ENCODE measurements around the gene GID4.

GID4 gene

DNA sequence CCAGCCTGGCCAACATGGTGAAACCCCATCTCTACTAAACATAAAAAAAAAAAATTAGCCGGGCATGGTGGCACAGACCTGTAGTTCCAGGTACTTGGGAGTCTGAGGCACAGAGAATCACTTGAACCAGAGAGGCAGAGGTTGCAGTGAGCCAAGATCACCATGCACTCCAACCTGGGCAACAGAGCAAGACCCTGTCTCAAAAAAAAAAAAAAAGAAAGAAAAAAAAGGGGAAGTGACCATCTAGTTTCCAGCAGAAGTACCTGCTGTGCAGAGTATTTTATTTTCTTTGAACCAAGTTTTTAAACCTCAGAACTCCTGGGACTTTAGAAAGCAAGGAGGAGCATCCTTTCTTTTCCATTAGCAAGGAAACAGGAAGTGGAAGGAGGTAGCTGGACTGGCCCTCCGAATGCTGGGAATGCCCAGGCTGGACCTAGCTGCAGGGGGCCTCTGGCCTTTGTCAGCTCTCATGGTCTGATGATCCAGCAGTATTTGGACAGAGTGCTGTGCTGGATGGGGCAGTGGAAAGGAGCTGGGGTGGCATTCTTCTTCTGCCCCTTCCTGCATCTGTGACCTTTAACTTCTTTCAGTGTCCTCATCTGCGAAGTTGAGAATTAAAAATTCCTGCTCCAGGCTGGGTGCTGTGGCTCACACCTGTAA lies 6.6 kb downstream of the GID4 start:
- DNase-seq, result no peak

DNA sequence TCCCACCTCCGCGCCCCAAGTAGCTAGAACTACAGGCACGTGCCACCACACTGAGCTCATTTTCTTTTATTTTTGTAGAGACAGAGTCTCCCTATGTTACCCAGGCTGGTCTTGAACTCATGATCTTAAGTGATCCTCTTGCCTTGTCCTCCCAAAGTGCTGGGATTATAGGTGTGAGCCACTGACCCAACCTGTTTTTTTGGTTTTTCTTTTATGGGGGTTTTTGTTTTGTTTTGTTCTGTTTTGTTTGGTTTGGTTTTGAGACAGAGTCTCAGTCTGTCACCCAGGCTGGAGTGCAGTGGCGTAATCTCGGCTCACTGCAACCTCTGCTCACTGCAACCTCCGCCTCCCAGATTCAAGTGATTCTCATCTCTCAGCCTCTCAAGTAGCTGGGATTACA lies 16.4 kb downstream of the GID4 start:
- DNase-seq, result no peak

DNA sequence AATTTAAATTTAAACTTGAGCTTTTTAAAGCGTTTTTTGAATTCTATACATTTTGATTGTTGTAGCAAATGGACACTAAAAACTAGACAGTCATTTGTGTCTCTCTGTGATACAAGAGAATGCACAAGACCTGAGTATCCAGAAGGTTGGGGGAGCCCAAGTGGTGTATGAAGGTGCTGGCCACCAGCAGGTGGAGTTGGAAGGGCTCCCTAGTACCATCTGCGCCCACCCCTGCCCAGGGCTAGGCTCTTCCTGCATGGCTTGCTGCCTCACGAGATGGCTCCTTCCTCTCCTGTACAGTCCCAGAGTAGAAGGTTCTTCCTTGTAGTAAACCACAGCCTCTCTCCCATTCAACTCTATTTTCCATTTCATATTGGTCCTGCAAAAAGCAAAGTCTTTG lies 17.0 kb downstream of the GID4 start:
- no peak for DNase-seq

DNA sequence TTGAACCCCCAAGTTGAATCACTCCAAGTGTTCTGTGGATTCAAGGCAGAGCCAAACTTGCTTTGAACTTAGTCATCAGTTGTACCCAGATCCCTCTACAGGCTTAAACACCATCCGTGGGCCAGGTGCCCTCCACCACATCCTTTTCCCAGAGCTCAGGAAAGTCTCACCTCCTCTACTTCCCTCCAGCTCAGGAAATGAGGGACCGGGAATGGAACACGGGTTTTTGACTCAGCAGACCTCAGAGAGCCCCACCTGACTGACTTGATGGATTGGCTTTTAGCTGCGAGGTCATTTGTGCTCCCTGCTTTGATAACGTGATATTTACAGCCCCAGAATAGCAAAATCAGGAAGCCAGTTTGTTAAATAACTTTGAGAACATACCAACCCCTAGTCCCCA lies 20.1 kb downstream of the GID4 start:
- no peak for DNase-seq

DNA sequence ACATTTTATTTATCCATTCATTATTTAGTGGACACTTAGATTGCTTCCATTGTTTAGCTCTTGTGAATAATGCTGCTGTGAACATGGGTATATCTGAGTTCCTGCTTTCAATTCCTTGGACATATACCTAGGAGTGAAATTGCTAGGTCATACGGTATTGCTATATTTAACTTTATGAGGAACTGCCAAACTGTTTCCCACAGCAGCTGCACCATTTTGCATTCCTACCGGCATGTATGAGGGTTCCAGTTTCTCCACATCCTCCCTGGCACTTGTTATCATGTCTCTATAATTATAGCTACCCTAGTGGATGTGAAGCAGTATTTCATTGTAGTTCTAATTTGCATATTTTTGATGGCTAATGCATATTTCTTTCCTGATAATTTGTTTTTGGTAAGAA lies 24.8 kb downstream of the GID4 start:
- no peak for DNase-seq

DNA sequence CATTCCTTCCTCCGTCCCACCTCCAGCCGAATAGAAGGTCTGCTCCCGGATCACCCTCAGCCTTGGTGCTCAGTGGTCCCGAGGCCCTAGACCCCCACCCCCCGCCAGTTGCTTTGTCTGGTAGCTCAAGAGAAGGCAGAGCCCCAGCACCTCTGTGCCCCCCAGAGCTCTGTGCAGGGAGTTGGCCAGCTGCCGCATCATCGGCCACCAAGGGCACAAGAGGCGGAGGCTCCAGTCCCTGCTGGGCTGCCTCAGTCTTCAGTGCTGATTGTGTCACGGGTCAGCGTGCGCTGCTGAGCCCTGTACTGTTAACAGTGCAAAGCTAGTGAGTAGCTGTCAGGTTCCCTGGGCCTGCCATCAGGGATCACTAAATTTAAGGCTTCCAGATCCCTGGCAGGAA lies 26.3 kb downstream of the GID4 start:
- DNase-seq, result no peak

DNA sequence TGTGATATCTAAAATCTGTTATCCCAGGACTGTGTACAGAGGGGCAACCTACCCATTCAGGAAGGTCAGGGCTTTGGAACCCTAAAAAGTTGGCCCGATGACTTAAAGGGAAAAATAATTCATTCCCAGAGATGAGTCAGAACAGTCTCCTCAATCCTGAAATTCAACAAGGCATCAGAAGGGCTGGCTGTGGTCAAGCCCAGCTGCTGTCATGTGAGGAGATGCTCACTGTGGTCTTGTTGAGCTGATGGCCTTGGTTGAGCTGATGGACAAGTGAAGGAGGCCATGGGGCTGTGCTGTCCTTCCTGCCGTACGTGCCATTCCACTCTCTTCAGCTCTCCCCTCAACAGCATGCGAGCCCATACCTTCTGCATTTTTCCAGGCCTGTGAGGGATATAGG lies 27.7 kb downstream of the GID4 start:
- no peak for DNase-seq

DNA sequence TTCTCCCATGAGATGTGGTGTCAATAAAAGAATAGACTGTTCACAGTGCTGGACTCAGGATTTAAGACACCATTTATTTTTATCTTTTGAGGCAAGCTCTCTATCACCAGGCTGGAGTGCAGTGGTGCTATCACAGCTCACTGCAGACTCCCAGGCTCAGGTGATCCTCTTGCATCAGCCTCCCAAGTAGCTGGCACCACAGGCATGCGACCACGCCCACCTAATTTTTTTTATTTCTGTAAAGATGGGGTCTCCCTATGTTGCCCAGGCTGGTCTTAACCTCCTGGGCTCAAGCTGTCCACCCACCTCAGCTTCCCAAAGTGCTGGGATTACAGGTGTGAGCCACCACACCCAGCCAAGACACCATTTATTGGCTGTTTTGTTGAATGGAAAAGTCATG lies 29.9 kb downstream of the GID4 start:
- DNase-seq, result no peak

DNA sequence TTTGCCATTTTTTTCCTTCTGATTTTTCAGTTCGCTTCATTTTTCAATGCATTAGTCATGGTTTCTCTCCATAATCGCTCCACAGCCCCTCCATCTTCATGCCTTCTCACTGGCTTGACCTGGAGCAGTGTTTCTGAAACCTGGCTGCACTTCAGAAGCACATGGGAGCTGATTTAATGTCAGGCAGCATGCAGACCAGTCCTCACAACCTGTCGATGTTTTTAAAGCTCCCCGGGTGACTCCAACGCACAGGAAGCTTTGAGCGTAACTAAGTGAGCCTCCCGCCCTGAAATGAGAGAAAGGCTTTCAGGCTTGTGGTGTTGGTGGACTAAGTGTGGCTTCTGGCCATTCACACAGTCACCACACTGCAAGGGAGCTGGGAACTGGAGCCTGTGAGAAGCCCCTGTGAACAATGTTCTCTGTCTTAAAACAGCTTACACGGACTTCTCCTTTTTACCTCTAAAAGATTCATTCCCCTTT lies 31.7 kb downstream of the GID4 start:
- DNase-seq, result peak; percentile 35

DNA sequence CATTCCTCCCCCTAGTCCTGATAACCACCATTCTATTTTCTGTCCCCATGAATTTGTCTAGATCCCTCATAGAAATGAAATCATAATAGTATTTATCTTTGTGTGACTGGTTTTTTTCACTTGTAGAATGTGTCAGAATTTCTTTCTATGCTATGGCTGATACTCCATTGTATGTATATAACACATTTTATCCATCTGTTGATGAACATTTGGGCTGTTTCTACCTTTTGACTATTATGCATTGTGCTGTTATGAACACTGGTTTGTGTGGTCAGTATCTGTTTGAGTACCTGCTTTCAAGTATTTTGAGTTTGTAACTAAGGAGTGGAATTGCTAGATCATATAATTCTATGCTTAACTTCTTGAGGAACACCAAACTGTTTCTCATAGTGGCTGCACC lies 32.5 kb downstream of the GID4 start:
- no peak for DNase-seq

DNA sequence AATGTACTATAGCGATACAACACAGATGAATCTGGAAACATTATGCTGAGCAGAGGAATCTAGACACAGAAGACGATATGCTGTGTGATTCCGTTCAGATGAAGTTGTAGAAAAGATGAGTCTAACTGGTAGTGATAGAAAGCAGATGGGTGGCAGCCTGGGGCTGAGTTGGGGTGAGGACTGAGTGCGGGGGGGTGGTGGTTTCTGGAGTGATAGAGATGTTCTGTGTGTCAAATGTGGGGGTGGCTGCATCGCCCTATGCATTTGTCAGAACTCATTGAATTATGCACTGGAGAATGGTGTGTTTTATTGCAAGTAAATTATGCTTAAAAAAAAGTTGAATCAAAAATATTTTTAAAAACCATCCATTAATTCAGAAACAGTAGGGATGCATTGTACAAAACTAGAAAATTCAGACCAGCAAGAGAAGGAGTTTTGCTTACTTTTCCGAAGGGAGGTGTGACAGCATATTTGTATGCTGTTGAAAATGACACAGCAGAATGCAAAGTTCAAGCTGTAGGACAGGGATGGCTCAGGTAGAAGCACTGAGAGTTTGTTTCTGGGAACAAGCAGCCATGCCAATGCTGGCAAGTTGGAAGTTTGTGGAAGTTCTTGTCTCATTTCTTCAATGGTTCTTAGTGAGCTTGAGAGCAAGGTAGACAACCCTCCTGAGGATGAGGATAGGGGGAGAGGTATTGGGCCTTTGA lies 35.5 kb downstream of the GID4 start:
- DNase-seq, result no peak

DNA sequence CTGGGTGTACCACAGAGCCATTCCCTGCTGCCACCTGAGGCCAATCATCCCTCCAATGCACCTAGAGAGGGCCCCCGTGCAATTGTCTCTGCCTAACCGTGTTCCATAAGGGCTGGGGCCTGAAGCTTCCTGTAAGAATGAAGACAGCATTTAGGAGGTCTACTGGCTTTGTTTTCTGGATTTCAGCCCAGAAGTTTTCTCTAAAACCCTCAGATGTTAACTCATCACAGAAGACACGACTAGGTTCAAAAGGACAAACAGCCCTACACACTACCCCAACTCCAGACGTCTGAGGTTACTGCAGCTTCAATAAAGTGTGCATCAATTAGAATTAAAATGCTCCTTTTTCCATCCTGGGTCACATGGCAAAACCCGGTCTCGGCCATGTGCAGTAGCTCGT lies 37.7 kb downstream of the GID4 start:
- no peak for DNase-seq

DNA sequence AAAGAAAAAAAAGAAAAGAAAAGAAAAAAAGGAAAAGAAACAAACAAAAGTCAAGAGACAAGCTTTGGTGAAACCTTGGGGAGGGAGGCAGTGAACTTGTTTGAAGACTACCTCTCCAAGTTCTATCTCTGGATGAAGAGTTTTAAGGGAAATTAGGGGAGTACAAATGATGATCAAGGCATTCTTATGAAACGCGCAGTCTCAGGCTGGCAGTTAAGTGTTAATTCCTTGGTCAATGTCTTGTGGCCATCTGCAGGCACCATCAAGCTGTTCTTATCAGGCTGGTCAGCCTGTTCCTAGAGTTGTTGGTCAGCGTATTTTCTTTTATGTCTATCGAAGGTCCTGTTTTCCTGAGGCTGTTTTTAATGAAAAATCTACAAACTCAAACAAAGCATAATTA lies 40.3 kb downstream of the GID4 start:
- no peak for DNase-seq

DNA sequence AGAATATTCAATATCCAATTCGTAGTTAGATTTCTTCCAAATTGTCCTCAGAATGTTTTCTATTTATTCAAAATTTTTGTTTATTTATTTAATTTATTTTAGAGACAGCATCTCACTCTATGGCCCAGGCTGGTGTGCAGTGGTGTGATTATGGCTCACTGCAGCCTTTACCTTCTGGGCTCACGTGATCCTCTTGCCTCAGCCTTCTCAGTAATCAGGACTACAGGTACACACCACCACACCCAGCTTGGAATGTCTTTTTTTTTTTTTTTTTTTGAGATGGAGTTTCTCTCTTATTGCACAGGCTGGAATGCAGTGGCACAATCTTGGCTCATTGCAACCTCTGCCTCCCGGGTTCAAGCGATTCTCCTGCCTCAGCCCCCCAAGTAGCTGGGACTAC lies 45.0 kb downstream of the GID4 start:
- DNase-seq, result no peak

DNA sequence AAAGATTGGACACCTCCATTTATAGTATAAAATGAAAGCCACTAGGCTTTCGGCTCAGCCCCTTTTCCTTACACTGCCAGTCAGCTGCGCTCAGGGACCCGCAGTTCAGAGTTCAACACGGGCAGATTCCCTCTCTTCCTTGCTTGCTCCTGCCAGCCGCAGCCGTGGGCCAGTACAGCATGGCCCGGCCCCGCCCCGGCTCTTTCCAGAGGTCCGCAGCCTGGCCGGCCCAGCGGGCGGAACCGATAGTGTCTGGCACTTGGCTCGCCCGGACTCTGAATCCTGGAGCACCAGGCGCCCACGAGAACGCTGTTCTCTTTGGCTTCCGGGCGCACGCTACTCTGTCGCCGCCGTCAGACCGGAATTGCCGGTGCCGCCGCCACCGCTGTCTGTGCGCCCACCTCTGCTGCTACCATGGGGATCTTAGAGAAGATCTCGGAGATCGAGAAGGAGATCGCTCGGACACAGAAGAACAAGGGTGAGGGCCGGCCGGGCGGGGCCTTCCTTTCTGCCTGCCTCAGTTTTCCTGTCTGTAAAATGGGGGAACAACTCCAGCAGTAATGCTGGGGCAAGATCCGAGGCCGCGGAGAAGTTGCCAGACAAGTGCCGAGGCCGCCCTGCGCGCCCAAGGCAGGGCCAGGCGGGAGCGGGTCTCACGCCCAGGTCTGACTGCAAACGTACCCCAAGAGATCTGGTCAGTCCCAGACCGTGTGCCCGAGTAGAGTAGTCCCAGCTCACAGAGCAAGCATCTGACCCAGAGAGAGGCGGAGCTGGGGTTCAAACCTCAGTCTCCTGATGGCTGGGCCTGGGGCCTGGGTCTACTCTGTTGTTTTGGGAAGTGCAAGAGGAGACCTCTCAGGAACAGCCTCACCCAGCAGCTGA lies 48.6 kb downstream of the GID4 start, which contains the start of gene DRG2:
Gene DRG2 (plus strand): TSS at position 339 of the 882 bp plus-strand sequence. CDS start 76 bp downstream, at position 415.
- peak; percentile 95 for DNase-seq

DNA sequence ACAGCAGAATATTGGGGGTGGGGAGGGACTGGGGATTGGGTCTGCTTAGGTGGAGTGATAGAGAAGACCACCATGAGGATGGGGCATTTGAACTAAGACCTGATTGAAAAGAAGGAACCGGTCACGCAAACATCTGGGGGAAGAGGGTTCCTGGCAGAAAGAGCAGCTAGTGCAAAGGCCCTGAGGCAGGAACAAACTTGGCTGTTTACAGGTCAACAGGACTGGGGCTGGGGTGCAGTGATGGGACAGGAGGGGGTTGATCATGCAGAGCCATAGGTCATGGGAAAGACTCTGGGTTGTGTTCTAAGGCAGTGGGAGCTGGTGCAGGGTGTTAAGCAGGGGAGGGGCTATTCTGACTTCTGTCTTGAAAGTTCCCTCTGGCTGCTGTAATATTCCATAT lies 50.4 kb downstream of the GID4 start:
- no peak for DNase-seq

DNA sequence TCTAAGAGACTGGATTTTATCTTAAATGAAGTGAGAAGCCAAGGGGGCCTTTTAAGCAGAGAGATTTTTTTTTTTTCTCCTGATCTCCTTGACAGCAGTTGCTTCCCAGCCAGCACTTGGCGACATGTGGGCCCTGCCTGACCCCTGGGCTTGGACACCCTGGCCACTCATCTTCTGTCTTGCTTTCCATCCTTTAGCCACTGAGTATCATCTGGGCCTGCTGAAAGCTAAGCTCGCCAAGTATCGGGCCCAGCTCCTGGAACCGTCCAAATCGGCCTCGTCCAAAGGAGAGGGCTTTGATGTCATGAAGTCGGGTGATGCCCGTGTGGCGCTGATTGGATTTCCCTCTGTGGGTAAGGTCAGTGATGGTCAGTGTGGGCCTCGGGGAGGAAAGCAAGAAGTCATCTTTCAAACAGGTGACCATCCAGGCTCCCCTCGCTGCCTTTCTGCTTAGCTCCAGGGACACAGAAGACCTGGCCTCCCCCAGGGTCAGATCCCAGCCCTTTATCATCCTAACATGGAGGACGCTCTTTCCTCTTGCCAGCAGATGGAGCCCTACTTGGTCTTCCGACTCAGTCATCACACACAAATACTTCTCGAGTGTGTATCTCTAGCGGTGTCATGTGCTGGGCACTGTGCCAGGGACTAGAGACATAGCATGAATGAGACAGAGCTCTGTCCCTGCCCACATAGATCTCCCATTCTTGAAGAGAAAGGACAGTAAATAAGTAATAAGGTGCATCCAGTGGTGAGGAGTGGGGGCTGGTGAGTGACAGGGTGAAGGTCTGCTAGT lies 54.6 kb downstream of the GID4 start:
- peak; percentile 92 for DNase-seq

DNA sequence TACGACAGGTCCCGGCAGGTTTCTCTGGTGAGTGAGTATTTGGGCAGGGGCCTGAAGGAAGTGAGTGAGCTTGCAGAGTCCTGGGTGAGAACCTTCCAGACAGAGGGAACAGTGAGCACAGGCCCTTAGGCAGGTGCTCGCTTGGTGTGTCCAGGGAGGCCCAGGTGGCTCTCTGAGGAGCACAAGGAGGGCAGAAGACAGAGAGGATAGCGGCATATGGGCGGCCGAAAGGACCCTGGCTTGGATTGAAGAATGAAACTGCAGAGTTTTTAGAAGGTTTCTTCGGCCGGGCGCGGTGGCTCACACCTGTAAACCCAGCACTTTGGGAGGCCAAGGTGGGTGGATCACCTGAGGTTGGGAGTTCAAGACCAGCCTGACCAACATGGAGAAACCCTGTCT lies 55.2 kb downstream of the GID4 start:
- no peak for DNase-seq

DNA sequence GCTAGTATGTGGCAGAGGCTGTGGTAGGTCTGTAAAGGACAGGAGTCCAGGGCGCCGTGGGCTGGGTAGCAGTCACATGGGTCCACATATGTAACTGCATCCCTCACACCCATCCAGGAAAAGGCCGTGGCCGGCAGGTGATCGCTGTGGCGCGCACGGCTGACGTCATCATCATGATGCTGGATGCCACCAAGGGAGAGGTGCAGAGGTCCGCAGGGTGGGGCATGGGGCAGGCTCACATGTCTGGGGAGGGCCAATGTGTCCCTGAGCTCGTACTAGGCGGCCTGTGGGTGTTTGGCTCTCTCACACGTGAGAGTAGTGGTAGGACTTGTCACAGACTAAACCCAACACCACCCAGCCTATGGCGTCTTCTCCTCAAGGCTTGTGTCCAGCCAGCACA lies 60.3 kb downstream of the GID4 start:
- DNase-seq, result no peak

DNA sequence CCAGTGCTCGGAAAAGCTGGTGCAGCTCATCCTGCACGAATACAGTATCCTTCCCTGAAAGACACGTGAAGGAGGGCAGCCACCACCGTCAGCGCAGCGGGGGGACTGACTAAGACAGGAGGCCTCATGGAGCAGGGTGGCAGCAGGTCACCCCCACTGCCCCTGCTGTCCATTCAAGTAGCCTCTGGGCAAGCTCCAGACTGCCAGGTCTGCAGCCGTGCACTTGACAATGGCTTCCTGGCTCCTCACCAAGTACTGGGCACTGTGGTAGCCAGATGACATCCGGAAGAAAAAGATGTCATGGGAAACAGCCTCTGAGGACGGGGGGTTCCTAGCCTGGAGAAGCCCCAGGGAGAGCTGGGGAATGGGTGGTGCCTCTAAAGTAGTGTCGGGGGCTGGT lies 61.4 kb downstream of the GID4 start:
- no peak for DNase-seq

DNA sequence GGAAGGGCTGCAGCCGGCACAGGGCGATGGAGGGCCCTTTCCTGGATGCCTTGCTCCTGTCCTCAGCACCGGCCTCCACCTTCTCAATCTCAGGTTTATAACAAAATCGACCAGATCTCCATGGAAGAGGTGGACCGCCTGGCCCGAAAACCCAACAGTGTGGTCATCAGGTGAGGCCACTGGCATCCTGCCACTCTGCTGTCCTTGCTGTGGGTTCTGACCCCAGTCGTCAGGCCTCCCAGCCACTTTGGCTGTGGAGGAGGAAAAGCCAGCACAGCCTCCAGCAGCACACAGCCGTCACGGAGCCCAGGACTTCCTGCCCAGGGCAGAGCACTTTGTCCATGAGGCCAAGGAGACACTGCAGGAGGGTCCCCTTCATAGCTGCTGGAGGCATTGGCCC lies 62.6 kb downstream of the GID4 start:
- no peak for DNase-seq

DNA sequence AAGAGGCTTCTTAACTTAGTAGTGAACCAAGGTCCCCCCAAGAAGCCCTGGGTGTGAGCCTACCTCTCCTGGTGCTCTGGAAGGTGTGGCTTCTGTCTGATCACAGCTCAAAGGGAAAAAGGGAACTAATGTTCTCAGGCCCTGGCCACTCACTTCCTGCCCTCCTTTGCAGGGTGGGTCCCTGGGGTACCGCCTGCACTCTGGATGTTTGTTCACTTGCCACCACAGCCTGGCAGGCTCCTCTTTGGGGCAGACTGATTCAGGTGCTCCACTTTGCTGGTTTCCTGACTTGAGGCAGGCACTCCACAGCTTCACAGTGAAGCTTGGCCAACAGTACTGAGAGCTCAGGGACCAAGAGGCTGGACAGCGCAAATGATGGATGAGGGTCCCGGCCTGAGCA lies 63.4 kb downstream of the GID4 start:
- DNase-seq, result peak; percentile 75

DNA sequence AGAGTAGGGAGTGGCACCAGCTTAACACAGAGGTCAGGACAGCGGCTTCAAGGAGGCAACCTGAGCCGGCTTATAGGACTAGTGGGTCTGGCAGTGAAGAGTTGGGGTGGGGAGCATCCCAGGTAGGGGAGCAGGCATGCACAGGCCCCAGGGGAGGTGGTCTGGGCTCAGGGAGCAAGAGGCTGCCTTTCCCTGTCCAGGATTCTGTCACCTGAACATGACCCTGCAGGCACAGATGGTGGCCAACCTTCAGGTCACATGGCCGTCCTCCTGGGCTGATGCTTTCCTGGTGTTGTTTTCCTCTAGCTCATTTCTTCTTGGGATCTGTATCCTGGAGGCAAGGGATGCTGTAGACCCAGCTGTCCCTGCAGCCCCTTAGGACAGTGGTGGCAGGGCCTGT lies 65.8 kb downstream of the GID4 start:
- DNase-seq, result no peak
